Heart right ventricle (tissue), 16 donors: ENCODE measurements around the gene CRADD. TPM values are rescaled to one million over a fixed set of nuclear protein-coding genes. Genes with fewer than 3 reads are reported as not detected.
A peak's percentile ranks its signal among the peaks of the same experiment; 100 is the strongest.

ENCODE experiments used
- ATAC-seq, 8 donors: fragments of 200-7000 bp; cut with Tn5 transposase; one replicate each; pipeline ENCODE4 v1.9.1; 2020; ENCODE audit warnings: mild to moderate bottlenecking in 8 of 8, moderate library complexity in 8 of 8, moderate number of reproducible peaks in 1 of 8
- DNase-seq, 2 donors: peaks; one replicate each; pipeline ENCODE4 v3.0.0-alpha.2; 2020
- H3K27ac ChIP-seq, 10 donors: fragments of 200-600 bp; sonication (generic) in 2 of 10; one replicate each; pipeline versions ENCODE4 v1.5.0 to v1.8.0; 2020 to 2022; ENCODE audit warnings: mild to moderate bottlenecking in 3 of 10
- H3K27me3 ChIP-seq, 7 donors: fragments of 200-600 bp; one replicate each; pipeline ENCODE4 v1.8.0; 2021 to 2022; ENCODE audit warnings: mild to moderate bottlenecking in 2 of 7
- H3K36me3 ChIP-seq, 9 donors: fragments of 200-600 bp; sonication (generic) in 1 of 9; one replicate each; pipeline versions ENCODE4 v1.5.0 to v1.8.0; 2020 to 2022; ENCODE audit warnings: mild to moderate bottlenecking in 2 of 9
- H3K4me1 ChIP-seq, 9 donors: fragments of 200-600 bp; sonication (generic) in 1 of 9; one replicate each; pipeline versions ENCODE4 v1.5.0 to v1.8.0; 2020 to 2022; ENCODE audit warnings: mild to moderate bottlenecking in 4 of 9
- H3K4me3 ChIP-seq, 10 donors: fragments of 200-600 bp; sonication (generic) in 2 of 10; one replicate each; pipeline versions ENCODE4 v1.5.0 to v1.8.0; 2020 to 2022; ENCODE audit warnings: mild to moderate bottlenecking in 7 of 10, moderate library complexity in 2 of 10
- H3K9me3 ChIP-seq, 11 donors: fragments of 200-600 bp in 10 of 11; sonication (generic) in 2 of 11; one replicate each; pipeline versions ENCODE4 v1.5.0 to v1.8.0; 2013 to 2022; ENCODE audit warnings: mild to moderate bottlenecking in 2 of 11, control low read depth in 1 of 11, moderate library complexity in 1 of 11
- WGBS, 2 donors: extraction: QIAGEN DNeasy Blood & Tissue Kit; methylation state at CpG; one replicate each; pipeline ENCODE4 v1.1.7; 2013; ENCODE audit warnings: inconsistent platforms in 1 of 2; 5-methylcytosine and 5-hydroxymethylcytosine counted together
- intact Hi-C, 10 donors: fragments of 100-400 bp; cut with DNase I; formaldehyde crosslinking; loops; one replicate each; pipeline versions ENCODE4 v1.11.1 to v1.14.2; 2022
- polyA plus RNA-seq, 2 donors: library from polyadenylated mRNA; stranded (reverse); fragments of 200-250 nt; gene quantifications; one replicate each; pipeline ENCODE4 v1.2.3, GENCODE V29; 2013
- total RNA-seq, 10 donors: library from RNA; stranded (reverse); fragmentation: NEBNext Ultra II Directional in 3 of 10; extraction: Animal tissue kit (Norgen Biotek cat#: 25700) in 3 of 10; gene quantifications; one replicate each; pipeline versions ENCODE4 v1.2.1 to v1.2.4, GENCODE V29; 2021 to 2023
- TF ChIP-seq, protein P1 (sequence below), 9 donors: fragments of 200-600 bp; sonication (generic) in 2 of 9; IDR thresholded peaks; one replicate each; pipeline versions ENCODE4 v1.5.0 to v1.8.0; 2021 to 2022; ENCODE audit warnings: antibody characterized with exemption in 9 of 9, mild to moderate bottlenecking in 5 of 9, moderate library complexity in 1 of 9
- donor health status: Arrhythmogenic right ventricular cardiomyopathy.
- donor health status: ischemic (EF 13 %, LVEDD 7.1; RV severe dilation, severe dysfunction).
- donor health status: healthy with polysubstance abuse.
- donor health status: DM: no; HTN: yes; CAD: no.
- donor health status: DM: no; HTN: no; CAD: no.
- donor health status: ischemic (EF 25% LVEDD 6.9; RV normal size, moderate dysfunction).
- donor health status: ischemic (EF 25% LVEDD 5.7; RV mildly dilated, moderate dysfunction).
- donor health status: healthy.
- donor health status: DM: yes; HTN: yes; CAD: no.
- donor health status: Ischemic cardiomyopathy.
- donor health status: ischemic (EF 35%, LVEDD 5.7; RV mildly dilated, moderate dysfunction).
- donor health status: nonischemic (EF 11% LVEDD 7.7; RV severe dilation, severe dysfunction).
- donor health status: DM: yes; HTN: yes; CAD: no.
- donor health status: PGD.
- donor health status: ischemic (EF 29% LVEDD 5.4; RV normal size, mild dysfunction).
- donor health status: nonischemic (EF 23%, LVEDD 6.1; RV moderate dilation, normal function).

Gene CRADD
- total and polyA plus RNA-seq, 12 donors: 5.0 to 80.1 (median 51.4) TPM

GRCh38 chr12:93918262-93918661 lies 241.1 kb downstream of the CRADD start:
- intact Hi-C loops: no loop called here
- H3K4me3 ChIP-seq: no peak overlapping the region
- ATAC-seq: peak in 4 of 8 donors; percentile 16 to 74 (median 40)

GRCh38 chr12:93918900-93919299 lies 241.7 kb downstream of the CRADD start:
- TF ChIP-seq, protein P1, sequence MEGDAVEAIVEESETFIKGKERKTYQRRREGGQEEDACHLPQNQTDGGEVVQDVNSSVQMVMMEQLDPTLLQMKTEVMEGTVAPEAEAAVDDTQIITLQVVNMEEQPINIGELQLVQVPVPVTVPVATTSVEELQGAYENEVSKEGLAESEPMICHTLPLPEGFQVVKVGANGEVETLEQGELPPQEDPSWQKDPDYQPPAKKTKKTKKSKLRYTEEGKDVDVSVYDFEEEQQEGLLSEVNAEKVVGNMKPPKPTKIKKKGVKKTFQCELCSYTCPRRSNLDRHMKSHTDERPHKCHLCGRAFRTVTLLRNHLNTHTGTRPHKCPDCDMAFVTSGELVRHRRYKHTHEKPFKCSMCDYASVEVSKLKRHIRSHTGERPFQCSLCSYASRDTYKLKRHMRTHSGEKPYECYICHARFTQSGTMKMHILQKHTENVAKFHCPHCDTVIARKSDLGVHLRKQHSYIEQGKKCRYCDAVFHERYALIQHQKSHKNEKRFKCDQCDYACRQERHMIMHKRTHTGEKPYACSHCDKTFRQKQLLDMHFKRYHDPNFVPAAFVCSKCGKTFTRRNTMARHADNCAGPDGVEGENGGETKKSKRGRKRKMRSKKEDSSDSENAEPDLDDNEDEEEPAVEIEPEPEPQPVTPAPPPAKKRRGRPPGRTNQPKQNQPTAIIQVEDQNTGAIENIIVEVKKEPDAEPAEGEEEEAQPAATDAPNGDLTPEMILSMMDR (IDR thresholded peaks at IDR 0.05): no peak

More at GRCh38 chr12:93918262-93918661, 241.1 kb downstream of the CRADD start:
- H3K27ac ChIP-seq: peak overlapping the region in 2 of 10 donors; percentile 24 to 35
- WGBS, 2 donors: 84 to 90% methylated on average over 6 of the region's 6 CpGs
- H3K4me1 ChIP-seq: peaks cover 0 to 20% (median 0%) of the 10 kb centered on the region in 9 donors
- TF ChIP-seq, protein P1 (IDR thresholded peaks at IDR 0.05): no peak
- H3K36me3 ChIP-seq: no peaks in the 10 kb centered on the region
- no peak for DNase-seq
- H3K9me3 ChIP-seq: no peaks in the 10 kb centered on the region
- H3K27me3 ChIP-seq: no peaks in the 10 kb centered on the region

DNA sequence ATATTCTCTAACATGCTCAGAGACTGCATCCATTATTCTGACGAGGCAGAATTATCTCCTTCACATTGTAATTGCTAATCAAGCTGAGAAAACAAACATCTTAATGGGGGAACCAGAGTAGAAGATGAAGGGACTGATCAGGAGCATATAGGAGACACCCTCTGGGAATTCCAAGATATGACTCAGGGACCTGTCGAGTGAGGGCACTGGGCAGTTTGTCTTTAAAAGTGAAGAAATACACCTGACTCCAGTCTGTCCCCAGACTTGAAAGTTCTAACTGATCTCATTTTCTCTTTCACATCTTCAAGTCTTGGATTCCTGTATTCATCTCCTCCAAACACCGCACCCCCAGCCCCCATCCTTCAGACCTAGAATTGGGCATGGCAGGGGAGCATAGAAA lies 244.3 kb downstream of the CRADD start:
- WGBS, 2 donors: 84 to 87% methylated on average over 3 of the region's 3 CpGs
- ATAC-seq: no peak
- TF ChIP-seq, protein P1 (IDR thresholded peaks at IDR 0.05): no peak
- H3K27ac ChIP-seq: no peak overlapping the region
- peaks cover 0 to 6% (median 0%) of the 10 kb centered on the region in 9 donors for H3K4me1 ChIP-seq
- H3K36me3 ChIP-seq: no peaks in the 10 kb centered on the region
- DNase-seq: no peak
- H3K4me3 ChIP-seq: no peak overlapping the region
- H3K27me3 ChIP-seq: no peaks in the 10 kb centered on the region
- H3K9me3 ChIP-seq: peaks cover 0 to 19% (median 6%) of the 10 kb centered on the region in 11 donors
- intact Hi-C loops: no loop called here

More at GRCh38 chr12:93918900-93919299, 241.7 kb downstream of the CRADD start:
- H3K4me1 ChIP-seq: peaks cover 0 to 15% (median 0%) of the 10 kb centered on the region in 9 donors
- no peaks in the 10 kb centered on the region for H3K9me3 ChIP-seq
- DNase-seq (no peak), ATAC-seq (no peak)
- intact Hi-C loops: no loop called here
- H3K27ac ChIP-seq: peak overlapping the region in 2 of 10 donors; percentile 24 to 35
- no peak overlapping the region for H3K4me3 ChIP-seq
- 95 to 96% methylated on average over 4 of the region's 4 CpGs for WGBS, 2 donors
- no peaks in the 10 kb centered on the region for H3K36me3 ChIP-seq
- no peaks in the 10 kb centered on the region for H3K27me3 ChIP-seq

DNA sequence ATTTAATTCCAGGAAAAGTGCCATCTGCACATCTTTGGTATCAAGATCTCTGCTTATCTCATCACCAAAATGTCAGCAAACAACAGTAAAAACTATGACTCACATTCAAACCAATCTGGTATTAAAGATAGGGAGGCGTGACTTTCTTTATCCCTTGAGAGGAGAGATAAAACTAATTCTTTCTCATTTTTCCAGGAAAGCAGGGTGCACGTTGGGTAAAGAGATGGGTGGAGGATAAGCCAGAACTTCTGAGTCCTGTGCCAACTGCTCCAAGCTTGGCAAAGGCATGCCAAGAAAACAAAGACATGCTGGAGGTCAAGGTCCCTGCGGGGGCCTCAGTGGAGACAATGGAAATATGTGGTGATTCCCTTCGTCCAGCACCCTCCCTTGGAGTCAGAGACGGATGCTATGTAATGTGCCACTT lies 245.4 kb downstream of the CRADD start:
- Histone ChIP-seq H3K27ac (no peak overlapping the region), H3K9me3 (peaks cover 0 to 21% (median 6%) of the 10 kb centered on the region in 11 donors), H3K4me3 (no peak overlapping the region), H3K4me1 (peaks cover 0 to 6% (median 0%) of the 10 kb centered on the region in 9 donors), H3K27me3 (no peaks in the 10 kb centered on the region), H3K36me3 (no peaks in the 10 kb centered on the region)
- DNase-seq (no peak), ATAC-seq (no peak)
- WGBS, 2 donors: 57 to 86% methylated on average over 5 of the region's 5 CpGs
- intact Hi-C loops: no loop called here
- TF ChIP-seq, protein P1 (IDR thresholded peaks at IDR 0.05): no peak
